Measurements from ENCODE around the gene FGF21. TPM values are rescaled to one million over a fixed set of nuclear protein-coding genes. Genes with fewer than 3 reads are reported as not detected.

The FGF21 gene
- not detected in 5 replicates for total RNA-seq (2022; extraction: Qiagen RNA extraction)

GRCh38 chr19:48755084-48755641, at the start of gene FGF21:
FGF21 (plus strand) TSS chr19:48755524; CDS start chr19:48756237, 713 bp downstream.

GRCh38 chr19:48719263-48720171, 35.8 kb upstream of the FGF21 start, which contains the start of gene MAMSTR:
MAMSTR (minus strand) TSS chr19:48719725; CDS start chr19:48719031, 694 bp downstream.

GRCh38 chr19:48740164-48740972, 15.0 kb upstream of the FGF21 start, which contains the start of gene RASIP1:
RASIP1 (minus strand) TSS chr19:48740610; CDS start chr19:48740282, 328 bp downstream.

GRCh38 chr19:48746738-48747575, 8.4 kb upstream of the FGF21 start, which contains the start of gene IZUMO1:
IZUMO1 (minus strand) TSS chr19:48746909; CDS start chr19:48745859, 1,050 bp downstream.

GRCh38 chr19:48752496-48753365, 2.6 kb upstream of the FGF21 start, which contains the start of gene FUT1:
FUT1 (minus strand) TSS chr19:48752641; CDS start chr19:48751281, 1,360 bp downstream.

Other genes with a start within 250 kb of the FGF21 start
- 2.7 to 5.6 TPM (median 4.5 TPM) in 5 replicates for gene LMTK3, start 243.7 kb upstream of the FGF21 start, total RNA-seq (2022; extraction: Qiagen RNA extraction)
- gene SULT2B1, start 203.4 kb upstream of the FGF21 start, total RNA-seq (2022; extraction: Qiagen RNA extraction), result 12.0 to 17.5 TPM (median 14.0 TPM) in 5 replicates
- gene SPACA4, start 148.8 kb upstream of the FGF21 start, total RNA-seq (2022; extraction: Qiagen RNA extraction), result not detected in 5 replicates
- gene FAM83E, start 140.4 kb upstream of the FGF21 start, total RNA-seq (2022; extraction: Qiagen RNA extraction), result 0.10 to 0.36 TPM (median 0.15 TPM) in 5 replicates
- gene RPL18, start 136.3 kb upstream of the FGF21 start, total RNA-seq (2022; extraction: Qiagen RNA extraction), result 3,143 to 3,491 TPM (median 3,212 TPM) in 5 replicates
- gene SPHK2, start 136.0 kb upstream of the FGF21 start, total RNA-seq (2022; extraction: Qiagen RNA extraction), result 12.5 to 17.2 TPM (median 14.5 TPM) in 5 replicates
- 1.6 to 2.3 TPM (median 1.8 TPM) in 5 replicates for gene DBP, start 118.1 kb upstream of the FGF21 start, total RNA-seq (2022; extraction: Qiagen RNA extraction)
- gene CA11, start 109.3 kb upstream of the FGF21 start, total RNA-seq (2022; extraction: Qiagen RNA extraction), result 6.7 to 12.0 TPM (median 10.7 TPM) in 5 replicates
- gene NTN5, start 82.5 kb upstream of the FGF21 start, total RNA-seq (2022; extraction: Qiagen RNA extraction), result 0.12 to 0.20 TPM (median 0.16 TPM) in 5 replicates
- not detected in 5 replicates for gene FUT2, start 59.6 kb upstream of the FGF21 start, total RNA-seq (2022; extraction: Qiagen RNA extraction)
- gene MAMSTR, start 35.8 kb upstream of the FGF21 start, total RNA-seq (2022; extraction: Qiagen RNA extraction), result 0.23 to 0.53 TPM (median 0.43 TPM) in 5 replicates
- 0.31 to 0.66 TPM (median 0.43 TPM) in 5 replicates for gene RASIP1, start 14.9 kb upstream of the FGF21 start, total RNA-seq (2022; extraction: Qiagen RNA extraction)
- not detected in 5 replicates for gene IZUMO1, start 8.6 kb upstream of the FGF21 start, total RNA-seq (2022; extraction: Qiagen RNA extraction)
- 0.10 to 0.16 TPM (median 0.12 TPM) in 5 replicates for gene FUT1, start 2.9 kb upstream of the FGF21 start, total RNA-seq (2022; extraction: Qiagen RNA extraction)
- 50.3 to 63.4 TPM (median 60.0 TPM) in 5 replicates for gene BCAT2, start 55.5 kb downstream of the FGF21 start, total RNA-seq (2022; extraction: Qiagen RNA extraction)
- 12.0 to 17.2 TPM (median 13.8 TPM) in 5 replicates for gene HSD17B14, start 81.0 kb downstream of the FGF21 start, total RNA-seq (2022; extraction: Qiagen RNA extraction)
- gene PLEKHA4, start 113.1 kb downstream of the FGF21 start, total RNA-seq (2022; extraction: Qiagen RNA extraction), result 1.2 to 1.9 TPM (median 1.3 TPM) in 5 replicates
- 74.1 to 126 TPM (median 95.1 TPM) in 5 replicates for gene PPP1R15A, start 116.9 kb downstream of the FGF21 start, total RNA-seq (2022; extraction: Qiagen RNA extraction)
- gene TULP2, start 143.2 kb downstream of the FGF21 start, total RNA-seq (2022; extraction: Qiagen RNA extraction), result not detected in 5 replicates
- 189 to 243 TPM (median 200 TPM) in 5 replicates for gene NUCB1, start 144.8 kb downstream of the FGF21 start, total RNA-seq (2022; extraction: Qiagen RNA extraction)
- 0.60 to 1.7 TPM (median 1.6 TPM) in 5 replicates for gene DHDH, start 178.2 kb downstream of the FGF21 start, total RNA-seq (2022; extraction: Qiagen RNA extraction)
- 294 to 372 TPM (median 330 TPM) in 5 replicates for gene BAX, start 199.4 kb downstream of the FGF21 start, total RNA-seq (2022; extraction: Qiagen RNA extraction)
- 16,127 to 23,622 TPM (median 17,895 TPM) in 5 replicates for gene FTL, start 209.8 kb downstream of the FGF21 start, total RNA-seq (2022; extraction: Qiagen RNA extraction)
- gene GYS1, start 237.8 kb downstream of the FGF21 start, total RNA-seq (2022; extraction: Qiagen RNA extraction), result 17.4 to 22.0 TPM (median 20.9 TPM) in 5 replicates
- gene RUVBL2, start 238.4 kb downstream of the FGF21 start, total RNA-seq (2022; extraction: Qiagen RNA extraction), result 208 to 255 TPM (median 214 TPM) in 5 replicates

Measured in A549 treated with Hydrocortisone at 1 μM for 4 hours (cell line).